Measurements from ENCODE around the gene PRAMEF26. TPM values are rescaled to one million over a fixed set of nuclear protein-coding genes. Genes with fewer than 3 reads are reported as not detected.

Gene PRAMEF26
- total RNA-seq, 1 donor from 2014 or later: not detected

Other genes with a start within 250 kb of the PRAMEF26 start
- not detected in 2 replicates for gene PRAMEF7, start 239.4 kb downstream of the PRAMEF26 start, total RNA-seq
- gene PRAMEF6, start 208.4 kb downstream of the PRAMEF26 start, total RNA-seq: not detected in 2 replicates
- gene PRAMEF27, start 99.4 kb downstream of the PRAMEF26 start, total RNA-seq: not detected in 2 replicates
- gene HNRNPCL3, start 95.2 kb downstream of the PRAMEF26 start, total RNA-seq: not detected in 2 replicates
- gene PRAMEF25, start 85.2 kb downstream of the PRAMEF26 start, total RNA-seq: 0.14 TPM in 1 of 2 replicates, not detected in the other
- not detected in 2 replicates for gene HNRNPCL2, start 39.2 kb downstream of the PRAMEF26 start, total RNA-seq
- not detected in 2 replicates for gene HNRNPCL4, start 9.6 kb upstream of the PRAMEF26 start, total RNA-seq
- gene PRAMEF9, start 15.8 kb upstream of the PRAMEF26 start, total RNA-seq: not detected in 2 replicates
- gene PRAMEF13, start 45.4 kb upstream of the PRAMEF26 start, total RNA-seq: not detected in 2 replicates
- gene PRAMEF18, start 70.1 kb upstream of the PRAMEF26 start, total RNA-seq: not detected in 2 replicates
- not detected in 2 replicates for gene PRAMEF5, start 98.2 kb upstream of the PRAMEF26 start, total RNA-seq
- gene PRAMEF8, start 129.1 kb upstream of the PRAMEF26 start, total RNA-seq: 0.20 TPM in 1 of 2 replicates, not detected in the other
- gene PRAMEF33, start 147.5 kb upstream of the PRAMEF26 start, total RNA-seq: not detected in 2 replicates
- gene PRAMEF15, start 159.6 kb upstream of the PRAMEF26 start, total RNA-seq: not detected in 2 replicates
- 0.20 TPM in 1 of 2 replicates, not detected in the other for gene PRAMEF14, start 191.1 kb upstream of the PRAMEF26 start, total RNA-seq
- not detected in 2 replicates for gene PRAMEF19, start 215.9 kb upstream of the PRAMEF26 start, total RNA-seq
- gene PRAMEF17, start 233.6 kb upstream of the PRAMEF26 start, total RNA-seq: not detected in 2 replicates

All from astrocyte (in vitro differentiated cells and primary cell).